ENCODE results near the gene FRA10AC1.

Gene FRA10AC1

GRCh38 chr10:93680412-93681047, 21.9 kb downstream of the FRA10AC1 start:
- TF ChIP-seq POLR2A (IDR thresholded peaks at IDR 0.05; ENCODE audit: low read depth, low read length), result no peak
- DNase-seq (ENCODE audit: insufficient read length, low spot score) (no peak), FAIRE-seq (peak; percentile 99)

GRCh38 chr10:93678805-93679587, 23.4 kb downstream of the FRA10AC1 start:
- FAIRE-seq (peak; percentile 23), DNase-seq (ENCODE audit: insufficient read length, low spot score) (no peak)
- TF ChIP-seq POLR2A (IDR thresholded peaks at IDR 0.05; ENCODE audit: low read depth, low read length), result no peak

- DNase-seq (ENCODE audit: insufficient read length, low spot score) (no peak), FAIRE-seq (peak; percentile 6)
- no peak for TF ChIP-seq POLR2A (IDR thresholded peaks at IDR 0.05; ENCODE audit: low read depth, low read length)
Measured at GRCh38 chr10:93678386-93678785, 24.0 kb downstream of the FRA10AC1 start.

- no peak for DNase-seq (ENCODE audit: insufficient read length, low spot score)
- no peak for TF ChIP-seq POLR2A (IDR thresholded peaks at IDR 0.05; ENCODE audit: low read depth, low read length)
- no peak for FAIRE-seq
Measured at GRCh38 chr10:93673791-93674190, 28.6 kb downstream of the FRA10AC1 start.

- peak; percentile 89 for FAIRE-seq
- TF ChIP-seq POLR2A (IDR thresholded peaks at IDR 0.05; ENCODE audit: low read depth, low read length), result no peak
- no peak for DNase-seq (ENCODE audit: insufficient read length, low spot score)
Measured at GRCh38 chr10:93672890-93673289, 29.5 kb downstream of the FRA10AC1 start.

- DNase-seq (ENCODE audit: insufficient read length, low spot score) (no peak), FAIRE-seq (peak; percentile 50)
- no peak for TF ChIP-seq POLR2A (IDR thresholded peaks at IDR 0.05; ENCODE audit: low read depth, low read length)
Measured at GRCh38 chr10:93672022-93672678, 30.2 kb downstream of the FRA10AC1 start.

- no peak for TF ChIP-seq POLR2A (IDR thresholded peaks at IDR 0.05; ENCODE audit: low read depth, low read length)
- FAIRE-seq, result no peak
Measured at GRCh38 chr10:93671042-93671441, 31.4 kb downstream of the FRA10AC1 start.

GRCh38 chr10:93670372-93670771, 32.0 kb downstream of the FRA10AC1 start:
- TF ChIP-seq POLR2A (IDR thresholded peaks at IDR 0.05; ENCODE audit: low read depth, low read length), result no peak
- no peak for DNase-seq (ENCODE audit: insufficient read length, low spot score)
- FAIRE-seq, result peak; percentile 83

More at GRCh38 chr10:93671042-93671441, 31.4 kb downstream of the FRA10AC1 start:
- DNase-seq (ENCODE audit: insufficient read length, low spot score), result no peak

- TF ChIP-seq POLR2A (IDR thresholded peaks at IDR 0.05; ENCODE audit: low read depth, low read length), result no peak
- no peak for FAIRE-seq
Measured at GRCh38 chr10:93667795-93668194, 34.6 kb downstream of the FRA10AC1 start.

GRCh38 chr10:93666030-93666429, 36.4 kb downstream of the FRA10AC1 start:
- no peak for FAIRE-seq

More at GRCh38 chr10:93667795-93668194, 34.6 kb downstream of the FRA10AC1 start:
- no peak for DNase-seq (ENCODE audit: insufficient read length, low spot score)

GRCh38 chr10:93657757-93658156, 44.6 kb downstream of the FRA10AC1 start:
- no peak for TF ChIP-seq POLR2A (IDR thresholded peaks at IDR 0.05; ENCODE audit: low read depth, low read length)
- no peak for FAIRE-seq
- DNase-seq (ENCODE audit: insufficient read length, low spot score), result no peak

More at GRCh38 chr10:93666030-93666429, 36.4 kb downstream of the FRA10AC1 start:
- TF ChIP-seq POLR2A (IDR thresholded peaks at IDR 0.05; ENCODE audit: low read depth, low read length), result no peak
- DNase-seq (ENCODE audit: insufficient read length, low spot score), result no peak

- FAIRE-seq, result peak; percentile 53
- no peak for DNase-seq (ENCODE audit: insufficient read length, low spot score)
- TF ChIP-seq POLR2A (IDR thresholded peaks at IDR 0.05; ENCODE audit: low read depth, low read length), result no peak
Measured at GRCh38 chr10:93656155-93656554, 46.2 kb downstream of the FRA10AC1 start.

- DNase-seq (ENCODE audit: insufficient read length, low spot score) (no peak), FAIRE-seq (no peak)
- no peak for TF ChIP-seq POLR2A (IDR thresholded peaks at IDR 0.05; ENCODE audit: low read depth, low read length)
Measured at GRCh38 chr10:93654201-93654600, 48.2 kb downstream of the FRA10AC1 start.

GRCh38 chr10:93652857-93653256, 49.5 kb downstream of the FRA10AC1 start:
- no peak for DNase-seq (ENCODE audit: insufficient read length, low spot score)
- FAIRE-seq, result peak; percentile 57
- TF ChIP-seq POLR2A (IDR thresholded peaks at IDR 0.05; ENCODE audit: low read depth, low read length), result no peak

Measured in H54 (cell line).